MG63 (cell line): ENCODE measurements around the gene ACOX3. TPM values are rescaled to one million over a fixed set of nuclear protein-coding genes. Genes with fewer than 3 reads are reported as not detected.

ENCODE experiments used
- DNase-seq: peaks from one replicate; pipeline ENCODE4 v3.0.0-alpha.2; 2020
- H3K27me3 ChIP-seq: fragments of 250-450 bp; sonication (Bioruptor Pico); 2 replicates; pipeline ENCODE4 v1.5.1; 2020; ENCODE audit warnings: mild to moderate bottlenecking, moderate library complexity
- H3K36me3 ChIP-seq: fragments of 250-450 bp; sonication (Bioruptor Pico); 2 replicates; pipeline ENCODE4 v1.5.1; 2020; ENCODE audit warnings: mild to moderate bottlenecking, moderate library complexity
- H3K4me3 ChIP-seq: fragments of 250-450 bp; sonication (Bioruptor Pico); 2 replicates; pipeline ENCODE4 v1.5.1; 2020; ENCODE audit warnings: mild to moderate bottlenecking, moderate library complexity
- H3K9me3 ChIP-seq: fragments of 250-450 bp; sonication (Bioruptor Pico); 2 replicates; pipeline ENCODE4 v1.5.1; 2020; ENCODE audit warnings: mild to moderate bottlenecking, moderate library complexity
- total RNA-seq: library from RNA; depleted of rRNA; stranded (reverse); fragments of >200 nt; shearing (Covaris generic); gene quantifications from 2 replicates; pipeline ENCODE4 v1.2.3, GENCODE V29; 2014; ENCODE audit warnings: low replicate concordance

Gene ACOX3
- total RNA-seq, 1 experiment from 2014 or later: 20.3 TPM

GRCh38 chr4:8403173-8403753 is 37.3 kb downstream of the ACOX3 start:
- Histone ChIP-seq H3K36me3 (peaks cover 6% of the 10 kb centered on the region; the same call in 1 of the 2 replicates), H3K4me3 (no peak overlapping the region)
- DNase-seq: peak; percentile 73

GRCh38 chr4:8402640-8403039 is 37.9 kb downstream of the ACOX3 start:
- no peak overlapping the region for H3K4me3 ChIP-seq
- no peaks in the 10 kb centered on the region for H3K9me3 ChIP-seq
- no peaks in the 10 kb centered on the region for H3K27me3 ChIP-seq
- DNase-seq: no peak
- H3K36me3 ChIP-seq: peaks cover 6% of the 10 kb centered on the region; the same call in 1 of the 2 replicates

More at GRCh38 chr4:8403173-8403753, 37.3 kb downstream of the ACOX3 start:
- H3K27me3 ChIP-seq: no peaks in the 10 kb centered on the region
- H3K9me3 ChIP-seq: no peaks in the 10 kb centered on the region

DNA sequence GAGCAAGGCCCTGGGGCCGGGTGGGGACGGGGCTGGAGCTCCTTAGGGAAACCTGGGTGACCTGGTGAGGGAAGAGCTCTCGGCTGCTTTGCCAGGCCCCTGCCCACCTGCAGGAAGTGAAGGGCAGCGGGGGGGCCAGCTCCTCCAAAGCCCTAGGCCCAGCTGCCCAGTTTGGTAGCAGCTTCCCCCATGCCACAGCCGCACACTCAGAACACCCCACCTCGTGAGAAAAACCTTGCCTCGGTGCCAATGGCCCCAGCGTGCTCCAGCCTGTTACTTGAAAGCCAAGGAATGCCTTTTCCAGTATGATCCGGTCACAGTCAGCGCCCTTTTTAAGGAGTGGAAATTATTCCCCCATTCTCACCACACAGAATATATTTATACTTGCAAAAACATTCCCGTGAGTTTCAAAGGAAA is 38.3 kb downstream of the ACOX3 start:
- no peak overlapping the region for H3K4me3 ChIP-seq
- H3K9me3 ChIP-seq: no peaks in the 10 kb centered on the region
- H3K27me3 ChIP-seq: no peaks in the 10 kb centered on the region
- H3K36me3 ChIP-seq: peaks cover 6% of the 10 kb centered on the region; the same call in 1 of the 2 replicates
- no peak for DNase-seq

GRCh38 chr4:8401665-8402064 is 38.9 kb downstream of the ACOX3 start:
- Histone ChIP-seq H3K27me3 (no peaks in the 10 kb centered on the region), H3K4me3 (no peak overlapping the region), H3K36me3 (peaks cover 6% of the 10 kb centered on the region; the same call in 1 of the 2 replicates), H3K9me3 (no peaks in the 10 kb centered on the region)
- DNase-seq: no peak

DNA sequence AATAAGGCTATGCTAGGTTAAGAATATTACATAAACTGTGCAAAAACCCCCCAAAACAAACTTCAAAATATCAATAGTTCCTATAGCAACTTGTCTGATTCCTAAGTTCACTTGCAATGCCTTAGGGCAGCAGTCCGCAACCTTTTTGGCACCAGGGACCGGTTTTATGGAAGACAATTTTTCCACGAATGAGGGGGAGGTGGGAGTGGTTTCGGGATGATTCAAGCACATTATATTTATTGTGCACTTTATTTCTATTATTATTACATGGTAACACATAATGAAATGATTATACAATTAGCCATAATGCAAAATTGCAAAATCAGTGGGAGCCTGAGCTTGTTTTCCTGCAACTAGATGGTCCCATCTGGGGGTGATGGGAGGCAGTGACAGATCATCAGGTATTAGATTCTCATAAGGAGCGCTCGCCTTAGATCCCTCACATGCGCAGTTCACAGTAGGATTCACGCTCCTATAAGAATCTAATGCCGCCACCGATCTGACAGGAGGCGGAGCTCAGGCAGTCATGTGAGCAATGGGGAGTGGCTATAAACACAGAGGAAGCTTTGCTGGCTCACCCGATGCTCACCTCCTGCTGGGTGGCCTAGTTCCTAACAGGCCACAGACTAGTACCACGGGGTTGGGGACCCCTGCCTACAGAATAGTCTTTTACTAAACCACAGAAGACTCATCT is 39.7 kb downstream of the ACOX3 start:
- no peak overlapping the region for H3K4me3 ChIP-seq
- no peaks in the 10 kb centered on the region for H3K27me3 ChIP-seq
- DNase-seq: no peak
- peaks cover 6% of the 10 kb centered on the region; the same call in 1 of the 2 replicates for H3K36me3 ChIP-seq
- H3K9me3 ChIP-seq: no peaks in the 10 kb centered on the region

GRCh38 chr4:8399298-8399697 is 41.2 kb downstream of the ACOX3 start:
- Histone ChIP-seq H3K27me3 (no peaks in the 10 kb centered on the region), H3K4me3 (no peak overlapping the region), H3K36me3 (peaks cover 6% of the 10 kb centered on the region; the same call in 1 of the 2 replicates), H3K9me3 (no peaks in the 10 kb centered on the region)
- no peak for DNase-seq

DNA sequence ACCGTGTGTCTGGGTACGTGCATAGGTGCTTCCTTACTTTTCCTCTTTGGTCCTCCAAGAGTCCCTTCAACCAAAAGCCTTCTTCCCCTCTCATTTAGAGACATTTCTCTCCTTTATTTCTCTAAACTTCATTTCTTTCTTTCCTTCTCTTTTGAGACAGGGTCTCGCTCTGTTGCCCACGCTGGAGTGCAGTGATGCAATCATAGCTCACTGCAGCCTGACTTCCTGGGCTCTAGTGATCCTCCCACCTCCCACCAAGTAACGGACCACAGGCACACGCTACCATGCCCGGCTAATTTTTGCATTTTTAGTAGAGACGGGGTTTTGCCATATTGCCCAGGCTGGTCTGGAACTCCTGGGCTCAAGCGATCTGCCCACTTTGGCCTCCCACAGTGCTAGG is 42.2 kb downstream of the ACOX3 start:
- Histone ChIP-seq H3K9me3 (no peaks in the 10 kb centered on the region), H3K27me3 (no peaks in the 10 kb centered on the region), H3K36me3 (peaks cover 6% of the 10 kb centered on the region; the same call in 1 of the 2 replicates), H3K4me3 (no peak overlapping the region)
- no peak for DNase-seq

DNA sequence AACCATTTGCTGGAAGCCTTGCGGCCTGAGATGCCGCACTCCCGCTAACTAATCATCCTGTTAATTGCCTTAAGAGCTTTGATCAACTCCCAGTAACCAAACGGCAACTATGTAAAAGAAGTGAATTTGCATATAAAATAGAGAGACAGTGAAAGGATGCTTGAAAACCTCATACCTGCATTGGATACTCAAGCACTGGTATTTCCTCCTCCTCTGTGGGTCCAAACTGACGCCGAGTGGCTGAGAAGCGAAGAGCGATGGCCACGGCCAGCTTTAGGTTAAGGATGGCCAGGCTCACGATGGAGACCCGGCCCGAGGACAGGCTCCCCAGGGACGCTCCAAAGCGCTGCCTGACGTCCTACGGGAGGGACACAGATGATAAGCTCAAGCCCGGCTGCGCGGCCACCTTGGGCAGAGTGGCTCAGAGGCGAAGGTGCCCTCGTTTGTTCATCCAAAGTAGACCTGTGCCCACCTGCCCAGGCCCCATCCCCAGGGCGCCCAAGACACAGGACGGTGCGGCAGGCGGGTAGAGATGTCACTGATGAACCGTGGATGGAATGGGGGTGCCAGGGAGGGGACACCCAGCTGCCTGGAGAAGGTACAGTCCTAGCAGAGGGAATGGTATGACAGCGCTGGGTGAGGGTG is 43.6 kb downstream of the ACOX3 start:
- H3K9me3 ChIP-seq: no peaks in the 10 kb centered on the region
- H3K36me3 ChIP-seq: peaks cover 7% of the 10 kb centered on the region; the same call in 1 of the 2 replicates
- H3K27me3 ChIP-seq: no peaks in the 10 kb centered on the region
- DNase-seq: no peak
- no peak overlapping the region for H3K4me3 ChIP-seq

DNA sequence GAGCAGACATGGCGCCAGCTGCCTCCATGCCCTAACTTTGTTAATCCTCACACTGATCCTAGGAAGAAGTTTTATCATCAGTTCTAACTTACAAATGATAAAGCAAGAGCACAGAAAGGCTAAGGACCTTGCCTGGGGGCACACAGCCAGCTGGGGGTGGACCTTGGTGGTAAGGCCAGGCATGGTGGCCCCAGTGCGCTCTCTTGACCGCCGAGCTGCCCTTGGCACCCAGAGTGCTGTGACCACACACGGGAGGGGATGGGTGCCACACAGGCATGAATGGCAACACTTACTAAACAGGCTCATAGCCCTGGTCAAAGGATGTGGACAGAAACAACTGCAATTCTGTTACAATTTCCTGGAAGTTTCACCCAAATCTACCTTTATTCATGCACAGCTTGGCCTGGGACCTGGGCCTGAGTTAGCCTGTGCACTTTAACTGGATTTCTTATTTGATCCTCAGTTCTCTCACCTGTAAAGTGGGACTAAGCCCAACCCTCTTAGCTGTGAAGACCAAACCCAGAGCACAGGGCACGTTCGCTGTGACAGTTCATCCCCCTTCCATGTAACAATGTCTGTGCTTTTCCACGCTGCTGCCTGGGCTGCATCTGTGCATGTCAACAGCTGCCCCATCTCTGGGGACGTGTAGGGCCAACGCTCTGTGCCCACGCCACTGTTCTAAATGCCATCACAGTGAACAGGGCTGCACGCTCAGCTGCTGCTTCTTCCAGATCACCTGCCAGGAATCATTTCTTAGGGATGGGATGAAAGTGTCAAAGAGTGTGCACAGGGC is 44.8 kb downstream of the ACOX3 start:
- Histone ChIP-seq H3K27me3 (no peaks in the 10 kb centered on the region), H3K9me3 (no peaks in the 10 kb centered on the region), H3K36me3 (peaks cover 7% of the 10 kb centered on the region; the same call in 1 of the 2 replicates), H3K4me3 (no peak overlapping the region)
- DNase-seq: no peak

GRCh38 chr4:8394806-8395205 is 45.7 kb downstream of the ACOX3 start:
- DNase-seq: no peak
- peaks cover 7% of the 10 kb centered on the region; the same call in 1 of the 2 replicates for H3K36me3 ChIP-seq
- no peak overlapping the region for H3K4me3 ChIP-seq
- H3K27me3 ChIP-seq: no peaks in the 10 kb centered on the region
- H3K9me3 ChIP-seq: no peaks in the 10 kb centered on the region

DNA sequence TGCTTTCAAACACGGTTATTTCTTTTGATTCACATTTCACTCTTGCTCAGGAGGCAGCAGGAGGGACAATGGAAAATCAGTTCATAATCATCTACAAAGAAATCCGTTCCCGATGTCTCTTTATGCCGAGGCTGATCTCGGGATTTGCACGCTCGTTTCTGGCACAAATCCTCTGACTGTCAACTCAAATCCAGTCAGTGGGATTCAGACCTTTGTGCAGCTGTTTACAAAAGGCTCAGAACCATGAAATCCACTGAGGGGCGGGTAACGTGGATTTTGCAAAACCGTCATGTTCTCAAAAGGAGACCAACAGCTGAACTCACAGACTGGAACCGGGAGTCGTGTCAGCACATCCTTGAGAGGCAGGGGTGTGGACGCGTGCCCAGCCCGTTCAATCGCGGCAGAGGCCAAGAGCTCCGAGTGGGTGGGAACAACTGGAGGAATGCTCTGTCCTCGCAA is 46.4 kb downstream of the ACOX3 start:
- Histone ChIP-seq H3K27me3 (no peaks in the 10 kb centered on the region), H3K4me3 (no peak overlapping the region), H3K36me3 (peaks cover 9% of the 10 kb centered on the region), H3K9me3 (no peaks in the 10 kb centered on the region)
- peak; percentile 27 for DNase-seq

GRCh38 chr4:8393593-8394038 is 46.9 kb downstream of the ACOX3 start:
- DNase-seq: peak; percentile 89
- Histone ChIP-seq H3K27me3 (no peaks in the 10 kb centered on the region), H3K9me3 (no peaks in the 10 kb centered on the region), H3K4me3 (no peak overlapping the region), H3K36me3 (peaks cover 10% of the 10 kb centered on the region)

DNA sequence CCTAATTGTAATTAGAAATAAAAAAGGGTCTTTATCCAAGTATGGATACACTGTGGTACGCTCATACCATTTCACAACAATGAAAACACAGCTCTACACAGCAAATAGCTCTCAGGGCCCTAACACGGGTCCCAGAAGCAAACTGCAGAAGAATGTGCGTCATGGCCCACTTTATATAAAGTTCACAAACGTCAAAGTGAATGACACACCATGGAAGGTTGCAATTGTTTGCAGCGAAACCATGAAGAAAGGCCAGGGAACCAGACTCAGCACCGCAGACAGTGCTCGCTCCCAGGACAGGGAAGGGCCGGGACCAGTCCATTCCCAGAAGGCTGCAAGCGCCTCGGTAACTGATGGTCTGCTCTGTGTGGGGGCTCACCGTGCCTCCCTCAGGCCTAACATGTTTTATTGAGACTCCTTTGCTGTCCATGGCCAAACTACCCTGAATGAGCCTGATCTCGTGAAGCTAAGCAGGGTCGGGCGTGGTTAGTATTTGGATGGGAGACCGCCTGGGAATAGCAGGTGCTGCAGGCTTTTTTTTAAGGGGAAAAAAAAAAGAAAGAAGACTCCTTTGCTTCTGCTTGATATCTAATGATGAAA is 47.8 kb downstream of the ACOX3 start:
- no peak overlapping the region for H3K4me3 ChIP-seq
- no peaks in the 10 kb centered on the region for H3K27me3 ChIP-seq
- peaks cover 10% of the 10 kb centered on the region for H3K36me3 ChIP-seq
- no peak for DNase-seq
- H3K9me3 ChIP-seq: no peaks in the 10 kb centered on the region

DNA sequence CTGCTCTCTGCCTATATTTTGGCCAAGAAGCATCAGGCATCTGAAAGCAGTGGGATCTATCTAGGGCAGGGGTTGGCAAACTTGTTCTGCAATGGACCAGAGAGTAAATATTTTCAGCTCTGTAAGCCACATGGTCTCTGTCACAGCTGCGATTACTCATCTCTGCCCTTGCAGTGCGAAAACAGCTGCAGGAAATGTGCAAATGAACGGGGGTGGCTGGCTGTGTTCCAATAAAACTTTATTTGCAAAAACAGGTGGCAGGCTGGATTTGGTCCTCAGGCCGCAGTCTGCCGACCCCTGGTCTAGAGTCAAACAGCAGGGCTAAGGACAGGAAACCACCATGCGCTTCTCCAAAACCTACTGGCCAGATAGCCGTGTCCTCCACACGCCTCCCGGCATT is 48.6 kb downstream of the ACOX3 start:
- Histone ChIP-seq H3K27me3 (no peaks in the 10 kb centered on the region), H3K36me3 (peaks cover 10% of the 10 kb centered on the region), H3K9me3 (no peaks in the 10 kb centered on the region), H3K4me3 (no peak overlapping the region)
- peak; percentile 48 for DNase-seq

GRCh38 chr4:8391071-8391470 is 49.5 kb downstream of the ACOX3 start:
- Histone ChIP-seq H3K27me3 (no peaks in the 10 kb centered on the region), H3K4me3 (no peak overlapping the region)
- no peak for DNase-seq

GRCh38 chr4:8390577-8390976 is 49.9 kb downstream of the ACOX3 start:
- no peaks in the 10 kb centered on the region for H3K9me3 ChIP-seq

More at GRCh38 chr4:8391071-8391470, 49.5 kb downstream of the ACOX3 start:
- H3K9me3 ChIP-seq: no peaks in the 10 kb centered on the region
- H3K36me3 ChIP-seq: peaks cover 10% of the 10 kb centered on the region

More at GRCh38 chr4:8390577-8390976, 49.9 kb downstream of the ACOX3 start:
- no peak for DNase-seq
- no peak overlapping the region for H3K4me3 ChIP-seq
- H3K36me3 ChIP-seq: peaks cover 10% of the 10 kb centered on the region
- H3K27me3 ChIP-seq: no peaks in the 10 kb centered on the region
